Memory B cell (primary cell): ENCODE data around the gene GET3.
"Not testable (repeated sequence)": the region's sequence is repeated elsewhere in the genome, so short reads cannot be mapped to it uniquely, and the experiment has no call there.

ENCODE experiments used
- ATAC-seq: fragments of 150-1000 bp; cut with Tn5 transposase; 2 replicates; pipeline ENCODE4 v1.10.0; 2021; ENCODE audit warnings: low read depth, mild to moderate bottlenecking, moderate library complexity
- DNase-seq, 2 donors: peaks; one replicate each; pipeline ENCODE4 v3.0.0; 2022; ENCODE audit warnings: low spot score in 2 of 2
- H3K27ac Mint-ChIP-seq: one replicate; pipeline ENCODE4 v1.8.0; 2022; ENCODE audit warnings: mild to moderate bottlenecking, moderate library complexity, mixed read lengths
- H3K27me3 Mint-ChIP-seq: one replicate; pipeline ENCODE4 v1.8.0; 2022; ENCODE audit warnings: mixed read lengths
- H3K36me3 Mint-ChIP-seq: one replicate; pipeline ENCODE4 v1.8.0; 2022; ENCODE audit warnings: mild to moderate bottlenecking, mixed read lengths
- H3K4me1 Mint-ChIP-seq: one replicate; pipeline ENCODE4 v1.8.0; 2022; ENCODE audit warnings: mixed read lengths
- H3K4me3 Mint-ChIP-seq: one replicate; pipeline ENCODE4 v1.8.0; 2022; ENCODE audit warnings: mild to moderate bottlenecking, moderate library complexity, mixed read lengths
- H3K9me3 Mint-ChIP-seq: one replicate; pipeline ENCODE4 v1.8.0; 2022; ENCODE audit warnings: mixed read lengths

Gene GET3

DNA sequence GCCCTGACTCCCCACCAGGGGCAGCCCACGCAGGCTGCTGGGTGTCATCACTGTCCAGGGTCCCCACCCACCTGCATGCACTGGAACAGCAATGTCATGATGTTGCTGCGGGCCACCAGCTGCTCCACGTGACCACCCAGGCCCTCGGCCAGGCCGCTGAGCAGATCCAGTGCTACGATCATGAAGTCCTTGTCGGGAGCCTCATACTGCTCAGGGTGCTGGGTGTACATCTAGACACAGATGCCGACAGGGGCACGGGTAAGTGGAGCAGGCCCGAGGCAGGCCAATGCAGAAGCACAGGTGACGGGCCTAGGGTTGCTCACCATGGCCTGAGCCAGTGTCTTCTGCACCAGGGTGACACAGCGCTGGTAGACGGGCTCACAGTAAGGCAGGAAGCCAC, 32.1 kb upstream of the GET3 start:
- Mint-ChIP-seq H3K27ac (no peak overlapping the region), H3K36me3 (peaks cover 23% of the 10 kb centered on the region)

GRCh38 chr19:12705654-12706331, 31.5 kb upstream of the GET3 start:
- H3K4me3 Mint-ChIP-seq = no peak overlapping the region

More for the DNA sequence above, 32.1 kb upstream of the GET3 start:
- Mint-ChIP-seq H3K27me3 (no peaks in the 10 kb centered on the region), H3K4me3 (no peak overlapping the region), H3K4me1 (no peaks in the 10 kb centered on the region), H3K9me3 (no peaks in the 10 kb centered on the region)
- ATAC-seq (no peak), DNase-seq (no peak)

GRCh38 chr19:12706332-12706718, 31.0 kb upstream of the GET3 start:
- Mint-ChIP-seq H3K9me3 (no peaks in the 10 kb centered on the region), H3K27me3 (no peaks in the 10 kb centered on the region), H3K27ac (no peak overlapping the region), H3K4me3 (no peak overlapping the region), H3K4me1 (no peaks in the 10 kb centered on the region), H3K36me3 (peaks cover 24% of the 10 kb centered on the region)
- DNase-seq (no peak), ATAC-seq (no peak)

More at GRCh38 chr19:12705654-12706331, 31.5 kb upstream of the GET3 start:
- DNase-seq (no peak), ATAC-seq (no peak)
- H3K4me1 Mint-ChIP-seq = no peaks in the 10 kb centered on the region
- H3K27me3 Mint-ChIP-seq = no peaks in the 10 kb centered on the region
- no peaks in the 10 kb centered on the region for H3K9me3 Mint-ChIP-seq
- H3K36me3 Mint-ChIP-seq = peaks cover 25% of the 10 kb centered on the region
- H3K27ac Mint-ChIP-seq = no peak overlapping the region

DNA sequence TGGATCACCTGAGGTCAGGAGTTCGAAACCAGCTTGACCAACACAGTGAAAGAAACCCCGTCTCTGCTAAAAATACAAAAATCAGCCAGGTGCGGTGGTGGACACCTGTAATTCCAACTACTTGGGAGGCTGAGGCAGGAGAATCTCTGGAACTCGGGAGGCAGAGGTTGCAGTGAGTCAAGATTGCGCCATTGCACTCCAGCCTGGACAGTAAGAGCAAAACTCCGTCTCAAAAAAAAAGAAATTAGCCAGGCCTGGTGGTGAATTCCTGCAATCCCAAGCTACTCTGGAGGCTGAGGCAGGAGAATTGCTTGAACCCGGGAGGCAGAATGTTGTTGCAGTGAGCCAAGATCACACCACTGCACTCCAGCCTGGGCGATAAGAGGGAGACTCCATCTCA, 28.7 kb upstream of the GET3 start:
- H3K4me3 Mint-ChIP-seq = no peak overlapping the region
- no peaks in the 10 kb centered on the region for H3K9me3 Mint-ChIP-seq
- ATAC-seq (no peak), DNase-seq (no peak)
- H3K27ac Mint-ChIP-seq = no peak overlapping the region
- peaks cover 21% of the 10 kb centered on the region for H3K36me3 Mint-ChIP-seq
- peaks cover 2% of the 10 kb centered on the region for H3K4me1 Mint-ChIP-seq
- no peaks in the 10 kb centered on the region for H3K27me3 Mint-ChIP-seq

DNA sequence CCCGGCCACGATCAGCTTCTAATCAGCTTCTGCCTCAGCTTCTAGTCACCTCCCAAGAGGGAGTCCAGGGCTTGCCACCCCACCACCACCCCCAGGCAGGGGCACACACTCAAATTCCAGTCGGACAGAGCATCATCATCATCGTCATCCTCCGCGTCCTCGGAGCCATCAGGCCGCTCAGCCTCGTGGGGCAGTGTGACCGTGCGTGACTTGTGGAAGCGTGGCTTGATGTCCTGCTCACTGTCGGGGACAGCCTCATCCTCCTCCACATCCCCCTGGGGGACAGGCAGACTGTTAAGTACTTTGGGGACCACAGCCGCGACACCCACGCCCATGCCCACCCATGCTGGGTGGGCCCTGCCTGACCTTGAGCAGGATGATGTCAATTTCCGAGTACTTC, 26.1 kb upstream of the GET3 start:
- H3K4me3 Mint-ChIP-seq = no peak overlapping the region
- no peaks in the 10 kb centered on the region for H3K9me3 Mint-ChIP-seq
- peaks cover 2% of the 10 kb centered on the region for H3K4me1 Mint-ChIP-seq
- no peaks in the 10 kb centered on the region for H3K27me3 Mint-ChIP-seq
- ATAC-seq (no peak), DNase-seq (no peak)
- peaks cover 15% of the 10 kb centered on the region for H3K36me3 Mint-ChIP-seq
- H3K27ac Mint-ChIP-seq = no peak overlapping the region

DNA sequence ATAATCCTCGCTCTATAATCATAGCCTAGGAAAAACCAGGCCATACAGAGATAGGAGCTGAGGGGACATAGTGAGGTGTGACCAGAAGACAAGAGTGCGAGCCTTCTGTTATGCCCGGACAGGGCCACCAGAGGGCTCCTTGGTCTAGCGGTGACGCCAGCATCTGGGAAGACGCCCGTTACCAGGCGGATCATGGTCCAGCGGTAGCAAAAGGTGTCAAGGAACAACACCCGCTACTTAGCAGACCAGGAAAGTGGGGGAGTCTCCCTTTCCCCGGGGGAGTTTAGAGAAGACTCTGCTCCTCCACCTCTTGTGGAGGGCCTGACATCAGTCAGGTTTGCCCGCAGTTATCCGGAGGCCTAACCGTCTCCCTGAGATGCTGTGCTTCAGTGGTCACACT, 25.2 kb upstream of the GET3 start:
- H3K27ac Mint-ChIP-seq, H3K27me3 Mint-ChIP-seq, H3K4me1 Mint-ChIP-seq, DNase-seq, ATAC-seq, H3K4me3 Mint-ChIP-seq, H3K9me3 Mint-ChIP-seq: not testable (repeated sequence)
- peaks cover 14% of the 10 kb centered on the region for H3K36me3 Mint-ChIP-seq

GRCh38 chr19:12713304-12713703, 24.0 kb upstream of the GET3 start:
- H3K9me3 Mint-ChIP-seq, H3K4me1 Mint-ChIP-seq, H3K4me3 Mint-ChIP-seq, H3K27ac Mint-ChIP-seq, H3K27me3 Mint-ChIP-seq, DNase-seq, ATAC-seq: not testable (repeated sequence)
- H3K36me3 Mint-ChIP-seq = peaks cover 14% of the 10 kb centered on the region

DNA sequence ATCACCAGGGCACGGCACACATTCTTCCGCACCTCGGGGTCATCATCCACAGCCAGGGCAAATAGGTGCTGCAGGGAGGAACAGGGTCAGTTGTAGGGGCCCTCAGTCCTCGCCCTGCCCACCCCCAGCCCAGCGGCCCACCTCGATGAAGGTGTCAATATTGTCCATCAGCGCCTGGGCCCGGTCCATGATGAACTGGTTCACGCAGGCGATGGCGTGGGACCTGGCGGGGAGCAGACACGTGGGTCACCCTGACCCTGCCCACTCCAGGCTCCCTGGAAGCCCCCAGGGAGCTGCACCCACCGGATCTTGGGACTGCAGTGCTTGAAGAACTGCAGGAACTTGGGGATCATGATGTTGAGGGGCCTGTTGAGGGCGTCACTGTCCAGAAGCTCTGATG, 22.2 kb upstream of the GET3 start:
- no peak for ATAC-seq
- no peak for DNase-seq
- Mint-ChIP-seq H3K9me3 (no peaks in the 10 kb centered on the region), H3K4me1 (peaks cover 14% of the 10 kb centered on the region), H3K27me3 (no peaks in the 10 kb centered on the region), H3K4me3 (no peak overlapping the region), H3K27ac (no peak overlapping the region), H3K36me3 (peaks cover 17% of the 10 kb centered on the region)

GRCh38 chr19:12715929-12716328, 21.4 kb upstream of the GET3 start:
- Mint-ChIP-seq H3K4me3 (no peak overlapping the region), H3K36me3 (peaks cover 14% of the 10 kb centered on the region), H3K4me1 (peaks cover 17% of the 10 kb centered on the region), H3K27ac (no peak overlapping the region), H3K27me3 (no peaks in the 10 kb centered on the region), H3K9me3 (no peaks in the 10 kb centered on the region)
- ATAC-seq = no peak
- no peak for DNase-seq

DNA sequence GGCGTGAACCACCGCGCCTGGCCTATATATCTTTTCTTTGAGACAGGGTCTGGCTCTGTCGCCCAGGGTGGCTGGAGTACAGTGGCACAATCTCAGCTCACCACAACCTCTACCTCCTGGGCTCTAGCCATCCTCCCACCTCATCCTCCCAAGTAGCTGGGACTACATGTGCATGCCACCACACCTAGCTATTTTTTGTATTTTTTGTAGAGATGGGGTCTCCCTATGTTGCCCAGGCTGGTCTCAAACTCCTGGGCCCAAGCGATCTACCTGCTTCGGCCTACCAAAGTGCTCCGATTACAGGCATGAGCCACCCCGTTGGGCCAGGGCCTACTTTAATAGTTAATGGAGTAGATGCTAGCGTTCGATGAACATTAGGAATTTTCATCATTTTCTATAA, 17.0 kb upstream of the GET3 start:
- no peaks in the 10 kb centered on the region for H3K27me3 Mint-ChIP-seq
- H3K36me3 Mint-ChIP-seq = peaks cover 3% of the 10 kb centered on the region
- DNase-seq = no peak
- no peaks in the 10 kb centered on the region for H3K9me3 Mint-ChIP-seq
- peaks cover 40% of the 10 kb centered on the region for H3K4me1 Mint-ChIP-seq
- ATAC-seq = no peak
- no peak overlapping the region for H3K27ac Mint-ChIP-seq
- peak overlapping the region; percentile 63 for H3K4me3 Mint-ChIP-seq

GRCh38 chr19:12720851-12721655, 16.2 kb upstream of the GET3 start:
- Mint-ChIP-seq H3K4me1 (peaks cover 40% of the 10 kb centered on the region), H3K9me3 (no peaks in the 10 kb centered on the region), H3K27me3 (no peaks in the 10 kb centered on the region), H3K4me3 (peak overlapping the region; percentile 94), H3K27ac (peak overlapping the region; percentile 91), H3K36me3 (peaks cover 3% of the 10 kb centered on the region)
- no peak for DNase-seq
- ATAC-seq = no peak

DNA sequence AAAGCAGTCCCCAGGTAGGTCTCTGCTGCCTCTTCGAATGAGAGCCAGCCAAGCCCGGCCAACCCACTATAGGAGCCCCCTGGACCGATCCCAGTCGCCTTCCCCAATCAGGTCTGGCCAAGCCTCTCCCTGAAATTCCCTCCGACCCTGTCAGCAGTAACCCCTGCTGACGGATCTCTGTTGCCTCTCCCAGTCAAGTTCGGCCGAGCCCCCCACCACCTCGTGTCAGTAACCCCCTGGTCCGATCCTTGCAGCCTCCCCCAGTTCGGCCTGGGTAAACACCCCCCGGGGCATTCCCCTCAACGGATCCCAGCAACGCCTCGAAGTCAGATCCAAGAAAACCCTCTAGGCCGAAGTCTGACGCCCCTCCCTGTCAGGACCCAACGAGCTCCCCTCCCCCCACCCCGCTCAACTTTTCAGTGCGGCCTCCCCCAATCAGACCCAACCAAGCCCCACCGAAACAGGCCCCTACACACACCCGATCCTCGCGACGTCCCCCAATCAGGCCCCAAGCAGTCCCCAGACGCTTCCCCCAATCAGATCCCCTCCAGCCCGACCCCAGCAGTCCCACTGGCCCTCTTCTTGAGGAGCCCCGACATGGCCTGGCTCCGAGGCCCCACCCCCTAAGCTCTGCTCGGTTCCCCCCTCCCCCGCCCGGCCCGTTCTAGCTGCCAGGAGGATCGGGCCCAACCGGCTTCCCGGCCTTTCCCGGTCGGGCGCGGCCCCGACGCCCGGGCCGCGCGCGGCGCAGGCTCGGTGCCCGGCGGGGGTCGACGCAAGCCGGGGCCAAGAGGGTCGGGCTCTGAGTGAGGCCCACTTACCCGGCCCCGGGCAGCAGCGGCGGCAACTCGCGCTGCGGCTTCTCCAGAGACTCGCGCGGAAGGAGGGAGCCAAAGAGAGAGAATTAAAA, 15.4 kb upstream of the GET3 start:
- no peaks in the 10 kb centered on the region for H3K27me3 Mint-ChIP-seq
- peak overlapping the region; percentile 94 for H3K4me3 Mint-ChIP-seq
- peak; percentile 53 for ATAC-seq
- peak in 1 of 2 donors; percentile 47 for DNase-seq
- H3K36me3 Mint-ChIP-seq = peaks cover 3% of the 10 kb centered on the region
- no peaks in the 10 kb centered on the region for H3K9me3 Mint-ChIP-seq
- peaks cover 38% of the 10 kb centered on the region for H3K4me1 Mint-ChIP-seq
- H3K27ac Mint-ChIP-seq = peak overlapping the region; percentile 91

DNA sequence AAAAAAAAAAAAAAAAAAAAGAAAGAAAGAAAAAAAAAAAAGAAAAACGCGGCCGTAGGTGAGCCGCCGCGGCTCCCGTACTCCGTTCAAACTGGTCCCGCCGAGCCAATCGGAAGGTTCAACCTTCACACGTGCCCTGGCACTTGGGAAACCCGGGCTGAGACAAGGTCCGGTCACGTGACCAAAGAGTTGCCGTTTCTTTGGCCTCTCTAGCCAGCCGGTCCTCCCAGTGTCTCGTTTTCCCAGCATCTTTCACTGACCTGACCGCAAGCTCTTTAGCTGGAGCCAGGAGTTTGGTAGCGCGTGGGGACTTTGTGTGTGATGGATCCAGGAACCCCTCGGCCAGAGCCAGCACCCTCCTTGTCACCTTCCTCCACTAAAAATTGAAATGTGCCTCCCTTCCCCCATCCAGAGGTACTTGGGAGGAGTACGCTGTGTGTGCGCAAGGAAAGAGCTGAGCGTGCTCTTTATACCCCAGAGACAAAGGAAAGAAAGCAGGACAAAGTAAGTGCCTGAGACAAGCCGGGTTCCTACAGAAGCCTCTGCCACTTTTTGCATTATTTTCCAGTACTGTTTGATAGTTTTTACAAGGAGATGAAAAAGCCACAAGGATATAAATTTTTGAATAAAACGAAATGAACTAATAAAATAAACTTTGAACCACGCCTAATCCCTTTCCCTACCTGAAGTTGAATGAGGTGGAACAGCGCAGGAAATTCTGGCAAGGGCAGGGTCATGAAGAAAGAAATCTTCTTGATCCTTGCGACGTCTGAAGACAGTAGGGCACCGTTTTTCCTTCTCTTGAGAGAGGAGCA, 14.5 kb upstream of the GET3 start:
- H3K4me1 Mint-ChIP-seq = peaks cover 38% of the 10 kb centered on the region
- no peaks in the 10 kb centered on the region for H3K27me3 Mint-ChIP-seq
- peaks cover 3% of the 10 kb centered on the region for H3K36me3 Mint-ChIP-seq
- H3K9me3 Mint-ChIP-seq = no peaks in the 10 kb centered on the region
- peak overlapping the region; percentile 88 for H3K4me3 Mint-ChIP-seq
- ATAC-seq (peak; percentile 91), DNase-seq (peak; percentile 81 to 87)
- peak overlapping the region; percentile 91 for H3K27ac Mint-ChIP-seq
